ENCODE results near the gene CEP41.

The CEP41 gene

DNA sequence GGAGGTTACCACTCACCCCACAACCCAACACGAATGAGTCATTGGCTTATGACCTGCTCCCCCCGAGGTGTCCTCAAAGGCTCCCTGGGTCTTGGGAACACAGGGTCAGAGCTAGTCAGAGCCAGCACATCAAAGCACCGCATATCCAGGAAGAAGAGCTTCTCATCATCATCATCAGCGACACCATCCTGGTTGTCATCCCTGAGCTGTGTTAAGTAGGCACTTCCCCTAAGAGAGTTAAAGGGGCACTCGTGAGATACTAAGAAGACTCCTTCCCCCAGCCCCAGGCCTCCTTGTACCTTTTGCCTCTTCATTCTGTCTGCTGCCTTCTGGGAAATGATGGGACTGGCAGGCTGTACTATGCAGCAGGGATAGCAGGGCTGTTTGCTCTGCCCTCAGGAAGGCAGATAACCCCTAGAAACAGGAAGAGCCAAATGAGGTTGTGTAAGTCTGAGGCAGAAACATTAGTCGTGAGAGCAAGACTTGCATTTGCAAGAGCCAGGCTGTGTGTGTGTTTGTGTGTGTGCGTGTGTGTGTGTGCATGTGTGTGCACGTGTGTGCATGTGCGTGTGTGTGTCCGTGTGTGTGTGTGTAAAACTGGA, 71.6 kb downstream of the CEP41 start:
- DNase-seq = no peak

DNA sequence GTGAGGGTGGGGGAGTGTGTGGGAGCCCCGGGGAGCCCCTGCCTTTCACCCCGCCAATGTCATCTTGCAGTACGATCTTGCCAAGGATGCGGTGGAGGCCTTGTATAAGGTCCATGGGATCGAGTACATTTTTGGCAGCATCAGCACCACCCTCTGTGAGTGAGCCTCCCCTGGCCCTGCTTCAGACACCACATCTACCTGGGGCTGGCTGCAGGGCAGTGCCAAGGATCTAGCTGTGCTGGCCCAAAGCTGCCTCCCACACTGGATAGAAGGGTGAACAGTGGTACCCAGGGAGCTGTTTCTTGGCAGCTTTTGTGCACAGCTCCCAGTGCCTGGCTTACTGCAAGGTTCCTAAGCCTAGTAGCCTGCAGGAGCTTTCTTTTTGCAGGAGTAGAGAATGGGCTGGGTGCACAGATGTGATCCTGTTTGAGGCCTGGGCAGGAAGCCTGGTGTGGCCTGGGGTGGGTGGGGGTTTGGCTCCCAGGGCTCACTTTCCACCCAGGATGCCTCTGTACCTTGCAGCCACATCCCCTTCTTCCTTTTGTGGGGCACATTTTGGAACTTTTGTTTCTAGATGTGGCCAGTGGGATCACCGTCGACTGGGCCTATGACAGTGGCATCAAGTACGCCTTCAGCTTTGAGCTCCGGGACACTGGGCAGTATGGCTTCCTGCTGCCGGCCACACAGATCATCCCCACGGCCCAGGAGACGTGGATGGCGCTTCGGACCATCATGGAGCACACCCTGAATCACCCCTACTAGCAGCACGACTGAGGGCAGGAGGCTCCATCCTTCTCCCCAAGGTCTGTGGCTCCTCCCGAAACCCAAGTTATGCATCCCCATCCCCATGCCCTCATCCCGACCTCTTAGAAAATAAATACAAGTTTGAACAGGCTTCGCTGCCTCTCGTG, 72.7 kb downstream of the CEP41 start:
- DNase-seq = no peak

DNA sequence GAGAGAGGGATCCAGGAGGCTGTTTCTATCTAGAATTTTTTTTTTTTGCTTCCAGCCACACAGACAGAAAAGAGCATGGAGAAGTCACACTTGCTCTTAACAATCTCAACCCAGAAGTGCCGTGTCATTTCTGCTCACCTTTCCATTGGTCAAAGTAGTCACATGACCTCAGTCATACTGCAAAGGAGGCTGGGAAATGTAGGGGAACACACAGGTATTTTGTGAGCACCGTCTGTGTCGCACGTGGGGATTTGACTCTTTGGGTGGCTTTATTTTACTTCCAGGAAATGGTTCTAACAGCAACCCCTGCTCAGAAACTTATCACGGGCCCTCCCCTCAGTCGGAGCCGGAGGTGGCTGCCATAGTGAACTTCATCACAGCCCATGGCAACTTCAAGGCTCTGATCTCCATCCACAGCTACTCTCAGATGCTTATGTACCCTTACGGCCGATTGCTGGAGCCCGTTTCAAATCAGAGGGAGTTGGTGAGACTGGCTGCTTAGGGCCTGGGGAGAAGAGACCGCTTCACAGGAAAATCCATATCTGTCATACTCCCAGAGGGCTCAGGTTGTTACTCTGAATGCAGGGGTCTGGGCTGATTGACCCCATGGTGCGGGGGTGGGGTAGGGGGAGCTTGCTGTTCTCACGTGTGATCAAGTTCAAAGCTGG, 73.6 kb downstream of the CEP41 start:
- no peak for DNase-seq

DNA sequence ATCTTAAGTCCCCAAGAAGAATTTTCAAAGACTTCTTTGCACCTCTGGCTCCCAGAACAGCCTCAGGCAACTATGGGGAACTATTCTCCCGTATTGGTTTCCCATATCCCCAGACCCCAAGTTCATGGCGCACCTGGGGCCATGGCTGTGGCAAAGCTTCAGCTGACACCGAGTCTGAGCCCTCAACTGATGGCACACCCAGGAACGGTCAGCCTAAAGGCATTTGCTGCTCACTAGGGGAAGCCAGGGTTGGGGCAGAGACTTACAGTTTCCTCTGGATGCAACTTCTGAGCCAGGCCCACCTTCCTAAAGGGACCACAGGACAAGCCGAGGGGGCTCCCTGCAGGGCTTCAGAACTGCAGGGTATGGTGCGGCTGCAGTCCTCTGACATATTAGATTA, 74.3 kb downstream of the CEP41 start:
- DNase-seq = no peak

DNA sequence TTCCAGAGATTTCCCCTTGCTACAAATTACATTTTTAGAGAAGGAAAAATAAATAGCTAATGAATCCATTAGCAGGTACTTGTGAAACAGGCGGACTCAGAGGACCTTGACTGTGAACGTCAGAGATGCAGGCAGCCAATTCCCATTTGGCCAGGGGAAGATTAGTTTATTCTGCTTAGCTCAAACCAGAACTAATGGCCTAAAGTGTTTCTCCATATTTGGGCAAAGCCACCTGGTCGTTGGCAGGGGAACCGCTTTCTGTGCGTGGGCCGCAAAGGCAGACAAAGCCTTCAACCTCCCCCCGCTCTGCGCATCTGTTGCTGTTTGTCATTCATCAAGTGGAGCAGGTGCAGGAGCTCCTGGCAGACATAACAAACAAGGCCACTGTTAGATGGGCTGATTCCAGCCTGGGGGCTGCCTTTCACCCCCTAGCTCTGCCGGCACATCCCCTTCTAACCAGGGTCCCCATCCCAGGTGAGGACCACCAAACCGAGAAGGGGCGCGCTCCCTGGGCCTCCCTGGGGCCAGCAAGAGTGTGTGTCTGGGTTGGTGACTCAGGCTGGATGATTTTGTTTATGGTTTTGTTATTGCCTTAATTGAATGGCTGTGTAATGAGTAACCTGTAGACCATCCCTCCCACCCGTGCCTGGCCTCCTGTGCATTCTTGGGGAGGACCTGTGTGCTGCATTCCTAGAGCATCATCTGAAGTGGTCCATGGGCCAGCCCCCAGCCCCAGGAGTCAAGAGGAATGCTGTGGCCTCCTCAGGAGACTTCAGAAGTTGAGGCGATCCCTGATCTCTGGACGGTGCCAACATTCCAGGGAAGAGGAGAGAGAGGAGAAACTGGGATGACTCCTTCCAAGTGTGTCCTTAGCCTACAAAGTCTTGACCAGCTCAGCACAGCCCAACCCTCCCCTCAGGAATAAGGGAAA, 75.0 kb downstream of the CEP41 start:
- DNase-seq = peak; percentile 73

DNA sequence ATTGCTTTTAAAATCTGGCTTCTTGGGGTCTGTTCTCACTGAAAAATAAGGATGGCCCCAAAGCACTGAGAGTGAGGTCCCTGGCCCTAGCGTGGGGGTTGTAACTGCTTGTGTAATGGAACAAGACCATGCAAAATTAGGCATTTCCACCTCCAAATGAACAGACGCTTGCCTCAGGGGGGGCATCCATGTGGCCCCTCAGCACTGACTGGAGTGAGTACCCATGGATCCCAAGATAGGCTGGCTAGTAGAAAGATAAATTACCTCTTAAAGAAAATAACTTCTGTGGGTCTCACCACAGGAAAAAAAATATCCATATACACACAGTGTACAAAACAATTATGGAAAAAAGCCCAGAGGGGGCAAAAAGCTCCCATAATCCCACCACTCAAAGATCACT, 75.7 kb downstream of the CEP41 start:
- DNase-seq = no peak

DNA sequence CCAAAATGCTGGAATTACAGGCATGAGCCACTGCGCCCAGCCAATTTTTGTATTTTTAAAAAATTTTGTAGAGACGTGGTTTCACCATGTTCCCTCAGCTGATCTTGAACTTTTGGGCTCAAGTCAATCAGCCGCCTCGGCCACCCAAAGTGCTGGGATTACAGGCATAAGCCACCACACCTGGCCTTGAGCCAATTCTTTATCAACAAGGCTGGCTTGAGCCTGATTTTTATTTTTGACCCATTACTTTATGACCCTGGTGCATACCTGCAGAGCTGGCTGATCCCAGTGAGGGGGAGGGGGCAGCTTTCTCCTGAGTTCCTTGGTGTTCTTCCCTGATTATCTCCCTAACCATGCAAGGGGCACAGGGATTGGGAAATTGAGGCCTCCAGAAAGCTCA, 76.4 kb downstream of the CEP41 start:
- DNase-seq = no peak

DNA sequence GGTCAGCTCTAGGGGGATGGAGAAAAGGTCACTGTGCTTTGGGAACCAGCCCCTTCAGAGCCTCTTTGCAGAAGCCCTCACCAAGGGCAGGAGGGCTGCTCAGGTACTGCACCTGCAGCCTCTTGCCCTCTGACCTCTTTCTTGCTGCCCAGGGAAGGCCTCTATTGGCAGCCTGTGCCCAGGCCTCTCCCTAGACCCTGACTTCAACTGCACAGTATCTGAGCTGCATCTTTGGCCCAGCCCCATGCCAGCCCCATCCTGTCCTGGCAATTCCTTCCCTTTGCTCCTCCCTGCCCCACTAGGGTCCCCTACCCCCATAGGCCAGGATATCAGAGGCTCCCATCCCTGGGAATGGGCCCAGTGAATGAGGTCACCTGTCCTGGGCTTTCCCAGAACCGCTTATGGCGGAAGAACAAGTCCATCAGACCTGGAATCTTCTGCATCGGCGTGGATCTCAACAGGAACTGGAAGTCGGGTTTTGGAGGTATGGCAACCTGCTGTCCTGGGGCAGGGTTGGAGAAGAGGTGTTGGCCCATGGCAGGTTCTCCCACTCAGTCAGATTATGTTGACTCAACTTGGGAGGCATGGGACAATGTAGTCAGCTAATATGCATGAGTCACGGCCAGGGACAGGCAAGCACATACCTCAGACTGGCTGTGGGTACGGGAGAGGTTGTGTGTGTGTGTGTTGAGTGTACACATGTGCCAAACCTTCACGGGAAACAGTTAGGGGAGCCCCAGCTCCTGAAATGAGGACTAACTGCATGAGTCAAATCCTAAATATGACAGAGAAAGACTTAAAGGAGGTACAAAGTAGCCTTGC, 77.6 kb downstream of the CEP41 start:
- DNase-seq = no peak

DNA sequence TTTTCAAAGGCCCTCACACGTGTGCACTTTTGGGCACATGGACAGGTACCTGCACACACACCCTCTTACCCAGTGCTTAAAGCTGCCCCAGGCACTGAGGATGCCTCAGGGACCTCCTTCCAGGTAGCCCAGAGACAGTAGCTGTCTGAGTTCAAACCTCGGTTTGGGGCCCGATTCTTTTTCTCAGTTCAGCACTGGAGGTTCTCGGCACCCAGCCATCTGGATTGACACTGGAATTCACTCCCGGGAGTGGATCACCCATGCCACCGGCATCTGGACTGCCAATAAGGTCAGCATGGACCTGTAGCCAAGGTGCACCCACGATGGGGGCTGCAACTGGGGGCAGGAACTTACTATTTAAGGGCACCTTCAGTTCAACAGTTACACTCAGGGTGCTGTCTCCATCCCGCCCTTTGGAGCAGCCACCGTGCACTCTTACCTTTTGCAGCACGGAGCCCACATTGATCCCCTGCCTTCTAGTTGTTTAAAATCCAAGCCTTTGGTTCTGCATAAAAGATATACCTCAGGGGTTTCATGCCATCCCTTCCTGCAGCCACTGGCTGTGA, 78.5 kb downstream of the CEP41 start:
- no peak for DNase-seq

DNA sequence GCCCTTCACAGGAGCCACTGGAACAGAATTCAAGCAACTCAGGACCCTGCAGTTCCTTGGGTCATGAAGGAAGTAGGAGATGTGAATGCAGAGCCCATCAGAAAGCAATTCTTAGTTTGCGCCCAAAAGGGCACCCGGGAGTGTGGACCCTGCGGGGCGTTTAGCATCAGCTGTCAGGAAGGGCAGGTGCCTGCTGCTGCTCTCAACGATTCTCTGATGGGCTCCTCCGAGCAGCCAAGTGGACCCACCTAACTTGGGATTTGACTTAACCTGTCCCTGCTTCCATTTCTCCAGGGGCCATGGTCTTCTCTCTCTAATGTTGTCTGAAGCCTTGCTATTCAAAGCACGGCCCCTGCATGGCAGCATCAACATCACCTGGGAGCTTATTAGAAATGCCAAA, 79.1 kb downstream of the CEP41 start:
- DNase-seq = no peak

DNA sequence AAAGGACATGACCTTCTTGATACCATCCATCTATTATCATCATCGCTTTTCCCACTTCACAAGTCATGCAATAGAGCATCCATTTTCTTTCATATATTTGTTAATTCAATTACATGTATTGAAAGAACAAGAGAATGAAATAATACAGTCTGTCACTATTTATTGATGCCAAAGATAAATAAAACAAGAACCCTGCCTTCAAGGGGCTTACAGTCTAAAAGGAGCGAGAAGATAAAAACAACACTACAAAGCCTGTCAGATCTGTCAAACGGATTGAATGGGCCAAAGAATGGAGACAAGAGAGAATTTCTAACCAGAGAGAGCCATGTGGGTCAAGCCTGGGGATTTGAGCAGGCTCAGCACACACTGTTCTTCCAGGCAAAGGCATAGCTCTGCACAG, 80.3 kb downstream of the CEP41 start:
- no peak for DNase-seq

DNA sequence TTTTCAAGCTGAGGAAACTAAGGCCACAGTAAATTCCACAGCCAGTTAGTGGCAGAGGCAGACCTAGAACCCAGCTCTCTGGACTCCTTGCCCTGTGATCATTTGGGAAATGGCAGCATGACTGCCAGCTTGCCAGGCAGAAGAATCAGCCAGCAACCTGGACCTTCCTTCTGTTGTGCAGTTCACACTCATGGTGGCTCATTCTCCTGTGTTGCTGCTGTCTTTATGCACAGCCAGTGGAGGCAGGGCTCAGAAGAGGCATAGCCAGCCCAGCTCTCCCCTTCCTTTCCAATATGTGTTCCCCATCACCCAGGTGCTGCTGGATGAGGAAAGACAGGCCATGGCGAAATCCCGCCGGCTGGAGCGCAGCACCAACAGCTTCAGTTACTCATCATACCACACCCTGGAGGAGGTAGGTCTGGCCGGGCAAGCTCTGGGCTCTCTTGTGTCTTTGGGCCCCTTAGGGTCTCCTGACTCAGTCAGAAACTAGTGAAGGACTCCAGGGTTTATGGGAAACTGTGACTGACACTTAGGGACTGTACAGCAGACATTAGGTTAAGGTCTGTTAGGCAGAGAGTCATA, 81.4 kb downstream of the CEP41 start:
- DNase-seq = no peak

DNA sequence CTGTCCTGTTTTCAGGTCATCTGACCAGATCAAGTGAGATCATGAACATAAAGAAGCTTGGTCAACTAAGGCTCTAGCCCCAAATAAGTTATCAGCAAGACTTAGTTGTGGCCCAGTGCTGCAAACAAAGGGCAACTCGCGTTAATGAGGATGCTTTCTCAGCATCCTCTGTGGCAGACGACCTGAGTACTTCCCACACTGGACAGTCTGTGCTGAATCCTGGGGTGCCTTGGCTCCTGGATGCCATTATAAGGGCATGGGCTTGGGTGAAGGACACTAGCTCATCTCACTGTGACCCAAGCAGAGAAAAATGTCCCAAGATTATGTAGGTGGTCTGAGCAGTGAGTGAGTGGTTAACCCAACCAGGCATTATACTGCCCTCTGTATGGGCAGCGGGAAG, 82.3 kb downstream of the CEP41 start:
- DNase-seq = no peak

DNA sequence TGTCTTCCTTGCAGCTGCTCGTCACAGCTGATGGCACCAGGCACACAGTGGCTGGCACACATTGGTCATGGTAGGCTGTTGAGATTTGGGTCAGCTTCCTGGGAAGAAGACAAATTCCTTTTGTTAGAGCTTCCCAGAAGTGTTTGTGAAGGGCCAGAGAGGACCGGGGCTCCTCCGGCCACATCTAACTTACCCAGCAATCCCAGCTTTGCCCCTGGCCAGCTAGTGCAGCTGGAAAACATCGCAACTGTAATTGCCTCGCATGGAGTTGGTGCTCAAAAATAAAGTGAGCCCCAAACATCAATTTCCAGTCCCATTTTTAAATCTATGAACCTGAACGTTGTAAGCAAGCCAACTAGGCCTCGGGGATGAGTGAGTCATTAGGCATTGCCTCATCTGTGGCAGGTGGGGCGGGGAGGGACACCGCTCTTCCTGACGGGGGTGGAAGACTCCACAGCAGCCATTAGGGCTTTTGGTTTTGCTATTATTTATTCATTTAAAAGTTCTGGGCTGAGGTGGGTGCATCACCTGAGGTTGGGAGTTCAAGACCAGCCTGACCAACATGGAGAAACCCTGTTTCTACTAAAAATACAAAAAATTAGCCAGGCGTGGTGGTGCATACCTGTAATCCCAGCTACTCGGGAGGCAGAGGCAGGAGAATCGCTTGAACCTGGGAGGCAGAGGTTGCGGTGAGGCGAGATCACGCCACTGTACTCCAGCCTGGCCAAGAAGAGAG, 83.8 kb downstream of the CEP41 start:
- peak; percentile 57 for DNase-seq

DNA sequence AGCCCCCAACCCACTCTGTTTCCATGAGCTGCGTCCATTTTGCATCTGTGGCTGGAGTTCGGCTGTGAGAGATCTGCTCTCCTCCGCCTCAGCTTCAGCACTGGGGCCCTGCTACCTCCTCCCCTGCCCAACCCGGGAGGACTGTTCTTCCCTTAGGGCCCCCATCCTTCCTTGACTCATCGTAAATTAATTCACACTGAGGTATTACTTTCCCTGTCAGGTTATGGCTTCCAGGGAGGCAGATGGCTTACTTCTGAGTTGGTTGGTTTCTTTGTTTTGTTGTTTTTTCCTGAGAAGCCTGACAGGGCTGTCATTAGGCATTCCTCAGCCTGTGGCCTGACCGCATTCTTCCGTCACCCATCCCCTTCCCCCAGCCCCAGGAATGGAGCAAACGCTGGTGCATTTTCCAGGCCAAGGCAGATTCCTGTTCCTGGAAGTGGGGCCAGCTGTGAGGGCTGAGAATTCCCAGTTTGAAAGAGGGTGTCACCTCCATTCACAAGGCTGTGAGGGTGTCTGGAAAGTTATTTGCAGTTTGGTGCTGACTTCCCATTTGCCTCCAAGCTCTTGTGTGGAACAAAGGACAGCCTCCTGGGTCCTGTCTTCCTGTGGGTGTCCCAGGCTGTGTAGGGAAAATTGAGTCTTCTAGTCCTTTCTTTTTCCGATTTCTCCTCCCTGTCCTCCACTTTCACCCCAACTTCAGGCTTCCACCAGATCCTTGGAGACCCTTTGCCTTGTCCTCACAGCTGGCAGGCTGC, 84.5 kb downstream of the CEP41 start:
- DNase-seq = peak; percentile 85

DNA sequence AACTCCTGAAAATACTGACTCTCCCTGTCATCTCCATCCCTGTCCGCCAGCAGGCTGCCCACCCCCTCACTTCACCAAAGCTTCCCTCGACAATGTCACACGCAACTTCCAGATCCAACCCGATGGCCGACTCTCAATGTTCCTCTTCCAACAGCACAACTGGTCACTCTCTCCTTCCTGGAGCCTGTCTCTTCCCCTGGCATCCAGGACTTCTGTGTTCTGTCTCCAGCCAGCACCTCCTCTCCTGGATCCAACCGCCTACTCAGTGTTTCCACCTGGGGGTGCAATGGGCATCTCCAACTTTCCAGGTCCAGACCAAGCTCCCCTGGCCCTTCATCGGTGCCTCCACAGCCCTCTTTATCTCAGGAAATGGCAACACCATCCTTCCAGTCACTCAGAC, 87.6 kb downstream of the CEP41 start:
- no peak for DNase-seq

DNA sequence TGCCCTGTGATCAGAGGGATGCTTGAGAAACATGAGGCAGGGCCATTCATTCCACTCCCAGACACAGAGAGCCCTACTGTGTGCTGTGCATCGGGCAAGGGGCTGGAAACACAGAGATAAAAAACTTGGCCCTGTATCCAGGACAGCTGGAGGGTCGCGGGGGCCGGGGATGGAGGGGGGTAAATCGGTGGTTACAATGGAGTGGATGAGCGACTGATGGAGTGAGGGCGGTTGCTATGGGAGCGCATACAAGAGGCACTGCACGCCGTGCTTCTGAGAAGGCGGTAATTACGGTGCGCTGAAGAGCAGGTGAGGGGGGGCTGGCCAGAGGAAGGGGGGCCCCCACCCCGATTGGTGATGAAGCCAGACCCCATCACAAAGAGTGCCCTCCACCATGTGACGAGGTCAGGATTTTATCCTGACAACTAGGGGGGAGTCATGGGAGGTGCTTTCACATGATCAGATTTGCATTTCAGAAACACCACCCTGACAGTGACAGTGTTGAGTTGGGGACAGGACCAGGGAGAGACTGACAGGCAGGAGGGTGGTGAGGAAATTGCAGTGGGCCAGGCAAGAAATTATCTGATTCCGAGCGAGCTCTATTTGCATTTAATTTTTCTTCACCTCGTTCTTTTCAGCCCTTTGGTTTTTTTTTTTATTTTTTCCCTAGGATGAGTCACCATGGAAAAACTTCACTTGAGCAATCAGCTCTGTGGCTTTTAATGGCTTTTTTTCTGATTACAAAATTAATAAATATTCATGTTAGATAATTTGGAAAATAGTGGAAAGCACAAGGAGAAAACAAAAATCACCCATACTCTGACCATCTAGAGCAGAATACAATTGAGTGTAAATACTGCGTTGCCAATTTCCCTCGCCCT, 88.4 kb downstream of the CEP41 start:
- no peak for DNase-seq

DNA sequence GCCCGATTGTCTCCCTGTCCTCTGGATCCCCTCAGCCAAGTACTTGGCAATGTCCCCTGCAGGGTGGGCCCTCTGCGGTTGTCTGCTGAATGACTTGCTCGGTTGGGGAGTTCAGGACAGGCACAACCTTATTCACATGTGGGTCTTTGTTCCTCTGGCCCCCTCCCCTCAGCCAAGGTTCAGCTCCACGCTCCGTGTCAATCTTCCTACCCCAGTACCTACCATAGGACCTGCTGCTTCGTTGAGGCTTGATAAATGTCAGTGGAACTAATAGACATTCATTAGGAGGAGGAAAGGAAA, 89.1 kb downstream of the CEP41 start:
- DNase-seq = no peak

Data from right kidney (tissue), 1 donor.